ENCODE measurements around the gene DHDDS. TPM values are rescaled to one million over a fixed set of nuclear protein-coding genes. Genes with fewer than 3 reads are reported as not detected.
"Not testable (repeated sequence)": the region's sequence is repeated elsewhere in the genome, so short reads cannot be mapped to it uniquely, and the experiment has no call there.

The DHDDS gene
- 50.4 and 53.9 TPM in 2 replicates for total RNA-seq
- long read RNA-seq, transcript DHDDS-203 (6 exons, 1,148 nt): minor isoform, 5 of 95 reads
- long read RNA-seq, transcript DHDDS-201 (9 exons, 1,403 nt): major isoform, 36 of 95 reads
- long read RNA-seq, transcript DHDDS-202 (9 exons, 3,245 nt): minor isoform, 11 of 95 reads
- long read RNA-seq, partial matches to known transcripts: 8 of 95 reads
- long read RNA-seq, other reads (novel, unspliced or antisense): 28 of 95 reads

DNA sequence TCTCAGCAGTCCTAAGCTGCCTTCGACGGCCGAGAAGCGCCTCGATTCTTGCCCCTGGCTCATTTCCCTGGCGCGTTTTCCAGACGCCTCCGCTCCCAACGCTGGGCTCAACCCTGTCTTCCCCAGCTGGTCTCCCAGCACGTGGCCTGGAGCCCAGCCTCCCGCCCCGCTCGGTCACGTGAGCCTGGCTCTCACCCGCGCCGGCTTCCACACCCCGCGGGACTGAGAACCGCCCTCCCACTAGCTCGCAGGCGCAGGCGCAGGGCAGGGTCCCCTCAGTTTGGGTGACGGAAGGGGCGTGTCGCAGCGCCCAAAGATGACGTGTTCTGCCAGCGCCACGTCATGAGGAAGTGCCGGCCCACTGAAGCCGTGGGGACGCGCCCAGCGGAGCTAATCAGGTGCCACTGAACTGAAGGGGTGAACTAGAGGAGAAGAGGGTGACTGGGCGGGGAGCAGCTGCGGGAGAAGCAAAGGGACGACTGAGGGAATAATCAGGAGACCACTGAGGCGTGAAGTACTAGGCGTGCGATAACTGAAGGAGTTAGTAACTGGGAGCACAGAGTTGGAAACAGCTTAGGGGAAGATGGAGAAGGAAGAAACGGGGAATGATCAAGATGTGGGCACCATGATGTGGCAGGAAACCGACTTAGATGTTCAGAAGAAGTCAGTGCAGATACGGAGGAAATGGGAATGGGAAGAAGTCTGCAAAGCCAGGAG lies at the start of gene DHDDS:
DHDDS (plus strand) TSS at position 343 of the 717 bp plus-strand sequence. CDS start 625 bp downstream, outside the sequence.
- peak within 1 kb of the TSS; percentile 98 for H3K27ac Mint-ChIP-seq (ENCODE audit: unreplicated experiment)
- no peak for TF ChIP-seq CTCF (IDR thresholded peaks at IDR 0.05)
- H3K36me3 Mint-ChIP-seq (ENCODE audit: unreplicated experiment): peaks cover 6% of the 10 kb centered on the region
- H3K9me3 Mint-ChIP-seq (ENCODE audit: unreplicated experiment): no peaks in the 10 kb centered on the region
- H3K27me3 Mint-ChIP-seq (ENCODE audit: unreplicated experiment): peaks cover 4% of the 10 kb centered on the region
- peak; percentile 99 for DNase-seq (ENCODE audit: extremely low spot score, unreplicated experiment)
- H3K4me1 Mint-ChIP-seq (ENCODE audit: unreplicated experiment): peaks cover 23% of the 10 kb centered on the region
- H3K4me3 Mint-ChIP-seq (ENCODE audit: unreplicated experiment): peak within 1 kb of the TSS; percentile 99

DNA sequence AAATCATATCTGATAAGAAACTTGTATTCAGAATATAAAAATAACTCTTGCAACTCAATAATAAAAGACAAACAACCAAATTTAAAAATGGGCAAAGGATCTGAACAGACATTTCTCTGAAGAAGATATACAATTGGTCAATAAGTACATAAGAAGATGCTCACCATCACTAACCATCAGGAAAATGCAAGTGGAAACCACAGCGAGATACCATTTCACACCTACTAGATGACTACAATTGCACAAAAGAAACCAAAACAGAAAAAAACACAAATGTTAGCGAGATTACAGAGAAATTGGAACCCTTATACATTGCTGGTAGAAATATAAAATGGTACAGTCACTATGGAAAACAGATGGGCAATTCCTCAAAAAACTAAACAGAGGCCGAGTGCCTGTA lies 48.0 kb upstream of the DHDDS start:
- H3K4me1 Mint-ChIP-seq (ENCODE audit: unreplicated experiment): no peaks in the 10 kb centered on the region
- no peaks in the 10 kb centered on the region for H3K9me3 Mint-ChIP-seq (ENCODE audit: unreplicated experiment)
- peaks cover 3% of the 10 kb centered on the region for H3K27me3 Mint-ChIP-seq (ENCODE audit: unreplicated experiment)
- H3K4me3 Mint-ChIP-seq (ENCODE audit: unreplicated experiment): no peak overlapping the region
- TF ChIP-seq CTCF (IDR thresholded peaks at IDR 0.05): no peak
- H3K36me3 Mint-ChIP-seq (ENCODE audit: unreplicated experiment): no peaks in the 10 kb centered on the region
- DNase-seq (ENCODE audit: extremely low spot score, unreplicated experiment): no peak
- no peak overlapping the region for H3K27ac Mint-ChIP-seq (ENCODE audit: unreplicated experiment)

- not testable (repeated sequence) for H3K4me1 Mint-ChIP-seq (ENCODE audit: unreplicated experiment); H3K36me3 Mint-ChIP-seq (ENCODE audit: unreplicated experiment); H3K4me3 Mint-ChIP-seq (ENCODE audit: unreplicated experiment); H3K27ac Mint-ChIP-seq (ENCODE audit: unreplicated experiment); H3K9me3 Mint-ChIP-seq (ENCODE audit: unreplicated experiment); DNase-seq (ENCODE audit: extremely low spot score, unreplicated experiment); H3K27me3 Mint-ChIP-seq (ENCODE audit: unreplicated experiment)
Observed at GRCh38 chr1:26385063-26385462, 47.1 kb upstream of the DHDDS start.

- no peaks in the 10 kb centered on the region for H3K36me3 Mint-ChIP-seq (ENCODE audit: unreplicated experiment)
- no peak overlapping the region for H3K27ac Mint-ChIP-seq (ENCODE audit: unreplicated experiment)
- DNase-seq (ENCODE audit: extremely low spot score, unreplicated experiment): no peak
- H3K9me3 Mint-ChIP-seq (ENCODE audit: unreplicated experiment): no peaks in the 10 kb centered on the region
- H3K4me1 Mint-ChIP-seq (ENCODE audit: unreplicated experiment): no peaks in the 10 kb centered on the region
- no peak for TF ChIP-seq CTCF (IDR thresholded peaks at IDR 0.05)
- peaks cover 3% of the 10 kb centered on the region for H3K27me3 Mint-ChIP-seq (ENCODE audit: unreplicated experiment)
- no peak overlapping the region for H3K4me3 Mint-ChIP-seq (ENCODE audit: unreplicated experiment)
Observed at GRCh38 chr1:26387447-26387846, 44.7 kb upstream of the DHDDS start.

DNA sequence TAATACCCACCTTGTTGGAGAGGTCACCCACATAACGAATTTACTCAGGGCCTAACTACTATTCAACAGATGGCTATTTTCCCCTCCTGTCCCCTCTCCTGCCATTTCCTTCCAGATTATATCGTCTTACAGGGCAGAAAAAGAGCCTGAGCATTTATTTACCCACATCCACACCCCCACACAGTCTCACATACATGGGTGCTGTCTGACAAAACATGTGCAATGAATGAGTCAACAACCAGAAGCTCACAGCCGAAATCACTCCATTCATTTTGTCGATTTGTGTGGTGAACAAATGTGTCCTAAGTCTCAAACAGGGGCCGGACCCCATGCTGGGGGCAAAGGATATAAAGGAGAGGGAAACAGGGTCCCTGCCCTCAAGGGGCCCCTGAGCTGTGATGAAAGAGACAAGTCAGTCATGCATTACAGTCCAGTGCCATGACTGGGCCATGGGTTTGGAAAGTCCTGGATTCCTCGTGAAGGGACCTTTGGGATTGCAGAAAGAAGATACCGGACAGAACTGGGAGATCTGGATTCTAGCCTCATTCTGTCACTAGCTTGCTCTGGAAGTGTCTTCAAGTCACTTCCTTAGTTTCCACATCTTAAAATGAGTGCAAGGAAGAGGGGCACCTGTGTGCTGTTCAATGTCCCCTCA lies 43.2 kb upstream of the DHDDS start:
- no peak for DNase-seq (ENCODE audit: extremely low spot score, unreplicated experiment)
- no peaks in the 10 kb centered on the region for H3K4me1 Mint-ChIP-seq (ENCODE audit: unreplicated experiment)
- no peak for TF ChIP-seq CTCF (IDR thresholded peaks at IDR 0.05)
- no peaks in the 10 kb centered on the region for H3K36me3 Mint-ChIP-seq (ENCODE audit: unreplicated experiment)
- H3K4me3 Mint-ChIP-seq (ENCODE audit: unreplicated experiment): no peak overlapping the region
- H3K27ac Mint-ChIP-seq (ENCODE audit: unreplicated experiment): no peak overlapping the region
- H3K9me3 Mint-ChIP-seq (ENCODE audit: unreplicated experiment): no peaks in the 10 kb centered on the region
- peaks cover 3% of the 10 kb centered on the region for H3K27me3 Mint-ChIP-seq (ENCODE audit: unreplicated experiment)
